ENCODE measurements around the gene GPR108.

The GPR108 gene

GRCh38 chr19:6692027-6692426 lies 45.4 kb downstream of the GPR108 start:
- Histone ChIP-seq H3K27ac (no peak overlapping the region), H3K4me3 (no peak overlapping the region)

GRCh38 chr19:6691342-6691741 lies 46.0 kb downstream of the GPR108 start:
- H3K4me3 ChIP-seq = no peak overlapping the region

GRCh38 chr19:6690160-6690885 lies 47.1 kb downstream of the GPR108 start:
- H3K27ac ChIP-seq = no peak overlapping the region
- no peak overlapping the region for H3K4me3 ChIP-seq

More at GRCh38 chr19:6691342-6691741, 46.0 kb downstream of the GPR108 start:
- no peak overlapping the region for H3K27ac ChIP-seq

- no peak overlapping the region for H3K4me3 ChIP-seq
- no peak overlapping the region for H3K27ac ChIP-seq
These were observed 50.3 kb downstream of the GPR108 start for GRCh38 chr19:6687114-6687513.

- Histone ChIP-seq H3K27ac (no peak overlapping the region), H3K4me3 (no peak overlapping the region)
These were observed 50.8 kb downstream of the GPR108 start for GRCh38 chr19:6686628-6686975.

GRCh38 chr19:6685962-6686627 lies 51.3 kb downstream of the GPR108 start:
- H3K27ac ChIP-seq = no peak overlapping the region
- no peak overlapping the region for H3K4me3 ChIP-seq

GRCh38 chr19:6685482-6685881 lies 51.9 kb downstream of the GPR108 start:
- Histone ChIP-seq H3K4me3 (no peak overlapping the region), H3K27ac (no peak overlapping the region)

- H3K27ac ChIP-seq = no peak overlapping the region
- no peak overlapping the region for H3K4me3 ChIP-seq
These were observed 53.4 kb downstream of the GPR108 start for GRCh38 chr19:6683971-6684370.

GRCh38 chr19:6682607-6683128 lies 54.7 kb downstream of the GPR108 start:
- Histone ChIP-seq H3K4me3 (no peak overlapping the region), H3K27ac (no peak overlapping the region)

GRCh38 chr19:6680141-6680540 lies 57.2 kb downstream of the GPR108 start:
- Histone ChIP-seq H3K27ac (no peak overlapping the region), H3K4me3 (no peak overlapping the region)

Data from skin epidermis (tissue), 12 donors.